A673 (cell line): ENCODE data around the gene TRAF1. TPM values are rescaled to one million over a fixed set of nuclear protein-coding genes. Genes with fewer than 3 reads are reported as not detected.

Experiments
- BruUV-seq: library from RNA; stranded (reverse); fragments of 400-500 nt; replicated peaks from 2 replicates; lab custom pipeline; 2021; lab: Mats Ljungman, UMichigan
- CTCF ChIA-PET: fragments of 300-600 bp; sonication (Branson Sonifier 250); formaldehyde crosslinking; loops from one replicate; lab custom pipeline; 2022; ENCODE audit warnings: antibody characterized with exemption; lab: Charles Lee
- POLR2A ChIA-PET: fragments of 300-600 bp; sonication (Branson Sonifier 250); formaldehyde crosslinking; loops from one replicate; lab custom pipeline; 2022; ENCODE audit warnings: antibody characterized with exemption; ENCODE audit not compliant: low non-redundant PET; lab: Charles Lee
- DNase-seq: peaks from one replicate; pipeline ENCODE4 v3.0.0-alpha.2; 2015; ENCODE audit warnings: low spot score
- H3K27ac ChIP-seq: fragments of 200-600 bp; sonication (generic); 2 replicates; pipeline ENCODE4 v1.5.1; 2016; ENCODE audit warnings: mixed run types, low read depth, mild to moderate bottlenecking, mixed read lengths, antibody characterized with exemption, low read length; ENCODE audit not compliant: poor library complexity, severe bottlenecking
- H3K27me3 ChIP-seq: fragments of 200-600 bp; sonication (generic); replicated peaks from 2 replicates; pipeline ENCODE4 v1.6.1; 2017; ENCODE audit warnings: mixed run types, low read depth, mild to moderate bottlenecking, mixed read lengths, antibody characterized with exemption, low read length; ENCODE audit not compliant: insufficient read depth, poor library complexity
- H3K36me3 ChIP-seq: fragments of 200-600 bp; sonication (generic); 2 replicates; pipeline ENCODE4 v1.6.1; 2016; ENCODE audit warnings: mixed run types, mild to moderate bottlenecking, mixed read lengths, antibody characterized with exemption, low read length; ENCODE audit not compliant: insufficient read depth, poor library complexity, severe bottlenecking
- H3K4me1 ChIP-seq: fragments of 200-600 bp; sonication (generic); 2 replicates; pipeline ENCODE4 v1.6.1; 2017; ENCODE audit warnings: mixed run types, mild to moderate bottlenecking, mixed read lengths, antibody characterized with exemption, low read length; ENCODE audit not compliant: insufficient read depth, poor library complexity, severe bottlenecking
- H3K4me3 ChIP-seq: fragments of 200-600 bp; sonication (generic); 2 replicates; pipeline ENCODE4 v1.5.1; 2016; ENCODE audit warnings: low read depth, mixed run types, mild to moderate bottlenecking, mixed read lengths, low read length; ENCODE audit not compliant: poor library complexity, severe bottlenecking
- H3K9me3 ChIP-seq: fragments of 200-600 bp; sonication (generic); 2 replicates; pipeline ENCODE4 v1.6.1; 2016; ENCODE audit warnings: mixed run types, low read depth, mild to moderate bottlenecking, mixed read lengths, antibody characterized with exemption, low read length; ENCODE audit not compliant: poor library complexity, severe bottlenecking
- CTCF ChIP-seq: fragments of 300-800, 200-600 bp; sonication (generic); conservative IDR thresholded peaks from 2 replicates; pipeline ENCODE4 v1.5.1; 2017; ENCODE audit warnings: low read depth, mild to moderate bottlenecking, antibody characterized with exemption, low read length, moderate library complexity, mixed read lengths
- EZH2 ChIP-seq: fragments of 200-600 bp; sonication (generic); IDR thresholded peaks from 2 replicates; pipeline ENCODE4 v1.6.1; 2017; ENCODE audit warnings: borderline replicate concordance, low read depth, mild to moderate bottlenecking, mixed read lengths, antibody characterized with exemption, low read length; ENCODE audit not compliant: poor library complexity, severe bottlenecking
- intact Hi-C: fragments of 100-400 bp; cut with micrococcal nuclease; formaldehyde crosslinking; loops from one replicate; pipeline ENCODE4 v1.10.0; 2022; ENCODE audit not compliant: unreplicated experiment
- total RNA-seq: library from RNA; stranded (reverse); gene quantifications from 2 replicates; pipeline ENCODE4 v1.2.3, GENCODE V29; 2021

Gene TRAF1
- total RNA-seq, 1 experiment from 2014 or later = 0.73 TPM

- ChIA-PET POLR2A (no interaction called here), CTCF (interaction anchor here (0.6 kb wide), 1 partner anchor 86 kb away, joined by 4 read pairs; no protein-coding TSS in a partner anchor)
- Histone ChIP-seq H3K4me1 (peaks cover 12% of the 10 kb centered on the region), H3K9me3 (no peaks in the 10 kb centered on the region), H3K4me3 (no peak overlapping the region), H3K36me3 (peaks cover 25% of the 10 kb centered on the region), H3K27ac (no peak overlapping the region), H3K27me3 (no peaks in the 10 kb centered on the region)
- TF ChIP-seq EZH2 (no peak), CTCF (no peak)
- intact Hi-C loops = no loop called here
- no TSS peak for BruUV-seq
- DNase-seq = no peak
These were observed 56.4 kb downstream of the TRAF1 start for GRCh38 chr9:120870206-120870605.

GRCh38 chr9:120869726-120870125 is 56.9 kb downstream of the TRAF1 start:
- POLR2A ChIA-PET = no interaction called here
- CTCF ChIA-PET = interaction anchor here (0.6 kb wide), 1 partner anchor 87 kb away, joined by 4 read pairs; no protein-coding TSS in a partner anchor
- TF ChIP-seq EZH2 (no peak), CTCF (no peak)
- Histone ChIP-seq H3K4me1 (peaks cover 12% of the 10 kb centered on the region), H3K4me3 (no peak overlapping the region), H3K27ac (no peak overlapping the region), H3K36me3 (peaks cover 27% of the 10 kb centered on the region), H3K9me3 (no peaks in the 10 kb centered on the region), H3K27me3 (no peaks in the 10 kb centered on the region)
- no peak for DNase-seq
- no TSS peak for BruUV-seq
- intact Hi-C loops = loop anchor here (2.0 kb wide), 1 partner anchor 77 kb away; the partner anchor contains the start of gene FBXW2

GRCh38 chr9:120869360-120869687 is 57.3 kb downstream of the TRAF1 start:
- DNase-seq = no peak
- Histone ChIP-seq H3K27ac (peak overlapping the region; percentile 77), H3K4me3 (peak overlapping the region; percentile 55), H3K27me3 (no peaks in the 10 kb centered on the region), H3K9me3 (no peaks in the 10 kb centered on the region), H3K4me1 (peaks cover 12% of the 10 kb centered on the region), H3K36me3 (peaks cover 25% of the 10 kb centered on the region)
- POLR2A ChIA-PET = no interaction called here
- TF ChIP-seq EZH2 (no peak), CTCF (no peak)
- BruUV-seq = no TSS peak
- intact Hi-C loops = loop anchor here (2.0 kb wide), 1 partner anchor 77 kb away; the partner anchor contains the start of gene FBXW2
- CTCF ChIA-PET = no interaction called here
